SK-N-MC (cell line): Measurements from ENCODE around the gene SBNO1.

Experiments
- EZH2 ChIP-seq: fragments of 200-600 bp; sonication (generic); IDR thresholded peaks from one replicate; pipeline ENCODE4 v1.6.1; 2017; ENCODE audit warnings: antibody characterized with exemption
- POLR2AphosphoS5 ChIP-seq: IDR thresholded peaks from 2 replicates; pipeline ENCODE4 v1.6.1; 2012; ENCODE audit warnings: mild to moderate bottlenecking, low read depth, low read length, borderline replicate concordance

DNA sequence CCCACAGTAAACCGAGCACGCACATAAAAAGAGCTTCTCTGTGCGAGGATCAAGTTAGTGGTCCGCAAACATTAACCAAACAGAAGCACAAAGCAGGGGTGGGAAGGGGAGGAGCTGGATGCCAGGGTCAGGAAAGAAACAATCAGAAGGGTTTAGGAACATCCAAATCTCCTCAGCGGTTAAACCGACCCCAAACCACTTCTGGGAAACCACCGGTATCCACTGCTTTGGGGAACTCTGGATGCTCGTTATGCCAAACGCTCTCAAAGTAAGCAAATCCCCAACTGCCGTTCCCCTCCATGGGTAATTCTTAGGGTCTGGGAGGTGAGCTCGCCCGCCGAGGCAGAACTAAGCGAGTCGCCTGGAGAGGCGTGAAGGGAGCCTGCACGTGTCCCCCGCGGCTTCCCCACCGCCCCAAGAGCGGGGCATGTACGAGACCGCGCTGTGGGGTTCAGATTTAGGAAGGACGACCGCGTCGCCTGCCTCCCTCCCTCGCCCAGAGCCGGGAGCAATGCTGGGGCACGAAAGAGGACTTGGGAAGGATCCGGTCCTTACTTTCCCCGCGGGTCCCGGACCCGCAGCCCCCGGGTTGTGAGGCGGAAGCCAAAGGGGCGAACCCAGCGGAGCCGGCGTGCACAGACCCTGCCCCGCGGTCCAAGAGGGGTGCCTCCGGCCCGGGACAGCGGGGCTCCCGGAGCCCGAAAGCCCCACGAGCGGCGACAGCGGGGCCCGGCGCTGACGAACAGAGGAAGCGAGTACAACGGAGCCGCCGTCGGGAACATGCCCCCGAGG is 711 bp downstream of the SBNO1 start:
- no peak for TF ChIP-seq POLR2AphosphoS5
- no peak for TF ChIP-seq EZH2
